Measurements from ENCODE around the gene RUNX3. TPM values are rescaled to one million over a fixed set of nuclear protein-coding genes. Genes with fewer than 3 reads are reported as not detected.

The RUNX3 gene
- polyA plus RNA-seq, 1 experiment, result 0.23 TPM

DNA sequence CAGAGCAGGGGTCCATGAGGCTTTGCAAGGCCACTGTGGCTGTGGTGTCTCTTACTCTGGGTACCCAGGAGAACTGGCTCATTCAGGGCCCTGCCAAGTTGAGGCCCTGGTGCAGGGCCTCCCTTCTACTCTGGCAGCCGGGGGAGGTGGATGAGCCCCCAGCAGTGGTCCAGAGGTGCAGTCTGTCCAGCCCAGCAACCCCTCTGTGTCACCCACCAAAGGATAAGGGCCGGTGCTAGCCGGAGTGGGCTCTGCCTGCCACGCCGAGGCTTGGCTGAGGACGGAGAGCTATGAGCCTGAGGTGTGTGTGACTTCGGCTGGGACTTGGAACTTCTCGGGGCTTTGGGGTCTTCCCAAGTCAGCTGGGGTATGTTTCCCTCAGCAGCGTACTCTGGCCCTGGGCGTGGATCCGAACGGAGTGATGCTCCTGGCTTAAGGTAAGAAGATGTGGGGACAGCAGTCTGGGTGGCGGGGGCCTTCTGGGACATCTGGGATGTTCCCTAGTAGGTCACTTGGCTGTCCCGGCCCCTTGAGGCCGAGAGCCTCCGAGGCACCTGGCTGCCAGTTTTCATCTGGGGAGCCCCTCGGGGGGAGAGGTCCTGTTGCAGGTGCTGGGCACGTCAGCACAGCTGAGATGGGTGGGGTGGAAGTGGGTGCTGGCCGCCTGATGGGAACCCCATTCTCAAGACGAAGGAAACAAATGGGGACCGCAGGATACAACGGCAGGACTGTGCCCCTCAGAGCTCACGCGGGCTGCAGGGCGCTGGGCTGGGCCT, 25.9 kb downstream of the RUNX3 start:
- no peak for DNase-seq (ENCODE audit: low read depth)
- TF ChIP-seq, protein P1, sequence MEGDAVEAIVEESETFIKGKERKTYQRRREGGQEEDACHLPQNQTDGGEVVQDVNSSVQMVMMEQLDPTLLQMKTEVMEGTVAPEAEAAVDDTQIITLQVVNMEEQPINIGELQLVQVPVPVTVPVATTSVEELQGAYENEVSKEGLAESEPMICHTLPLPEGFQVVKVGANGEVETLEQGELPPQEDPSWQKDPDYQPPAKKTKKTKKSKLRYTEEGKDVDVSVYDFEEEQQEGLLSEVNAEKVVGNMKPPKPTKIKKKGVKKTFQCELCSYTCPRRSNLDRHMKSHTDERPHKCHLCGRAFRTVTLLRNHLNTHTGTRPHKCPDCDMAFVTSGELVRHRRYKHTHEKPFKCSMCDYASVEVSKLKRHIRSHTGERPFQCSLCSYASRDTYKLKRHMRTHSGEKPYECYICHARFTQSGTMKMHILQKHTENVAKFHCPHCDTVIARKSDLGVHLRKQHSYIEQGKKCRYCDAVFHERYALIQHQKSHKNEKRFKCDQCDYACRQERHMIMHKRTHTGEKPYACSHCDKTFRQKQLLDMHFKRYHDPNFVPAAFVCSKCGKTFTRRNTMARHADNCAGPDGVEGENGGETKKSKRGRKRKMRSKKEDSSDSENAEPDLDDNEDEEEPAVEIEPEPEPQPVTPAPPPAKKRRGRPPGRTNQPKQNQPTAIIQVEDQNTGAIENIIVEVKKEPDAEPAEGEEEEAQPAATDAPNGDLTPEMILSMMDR (IDR thresholded peaks at IDR 0.05; ENCODE audit: insufficient read depth, low read depth, low read length), result no peak
- H3K36me3 ChIP-seq (ENCODE audit: control insufficient read depth, insufficient read depth, low read length), result no peaks in the 10 kb centered on the region
- ChIA-PET POLR2A (no interaction called here), CTCF (no interaction called here)
- H3K4me3 ChIP-seq (ENCODE audit: low read depth, low read length), result no peak overlapping the region
- H3K27me3 ChIP-seq (ENCODE audit: control insufficient read depth, insufficient read depth, low read length), result peaks cover 3% of the 10 kb centered on the region; the same call in 1 of the 2 replicates

DNA sequence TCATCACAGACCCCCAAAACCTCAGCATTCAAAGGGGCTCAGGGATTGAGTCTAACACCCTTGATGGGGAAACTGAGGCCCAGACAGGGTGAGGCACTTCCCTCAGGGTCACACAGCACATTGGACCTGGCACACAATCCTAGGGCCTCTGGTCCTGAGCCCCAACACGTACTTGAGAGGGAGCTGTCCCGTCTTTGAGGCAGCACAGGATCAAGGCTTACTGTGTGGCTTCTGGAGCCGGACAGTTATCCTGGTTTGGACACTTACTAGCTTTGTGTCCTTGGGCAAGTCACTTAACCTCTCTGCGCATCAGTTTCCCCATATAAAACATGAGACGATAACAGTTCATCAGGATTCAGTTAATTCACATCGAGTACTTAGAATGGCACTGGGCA, 26.5 kb downstream of the RUNX3 start:
- POLR2A ChIA-PET, result no interaction called here
- TF ChIP-seq, protein P1 (IDR thresholded peaks at IDR 0.05; ENCODE audit: insufficient read depth, low read depth, low read length), result no peak
- no peak for DNase-seq (ENCODE audit: low read depth)
- Histone ChIP-seq H3K27me3 (ENCODE audit: control insufficient read depth, insufficient read depth, low read length) (peaks cover 3% of the 10 kb centered on the region; the same call in 1 of the 2 replicates), H3K4me3 (ENCODE audit: low read depth, low read length) (no peak overlapping the region), H3K36me3 (ENCODE audit: control insufficient read depth, insufficient read depth, low read length) (no peaks in the 10 kb centered on the region)
- CTCF ChIA-PET, result no interaction called here

DNA sequence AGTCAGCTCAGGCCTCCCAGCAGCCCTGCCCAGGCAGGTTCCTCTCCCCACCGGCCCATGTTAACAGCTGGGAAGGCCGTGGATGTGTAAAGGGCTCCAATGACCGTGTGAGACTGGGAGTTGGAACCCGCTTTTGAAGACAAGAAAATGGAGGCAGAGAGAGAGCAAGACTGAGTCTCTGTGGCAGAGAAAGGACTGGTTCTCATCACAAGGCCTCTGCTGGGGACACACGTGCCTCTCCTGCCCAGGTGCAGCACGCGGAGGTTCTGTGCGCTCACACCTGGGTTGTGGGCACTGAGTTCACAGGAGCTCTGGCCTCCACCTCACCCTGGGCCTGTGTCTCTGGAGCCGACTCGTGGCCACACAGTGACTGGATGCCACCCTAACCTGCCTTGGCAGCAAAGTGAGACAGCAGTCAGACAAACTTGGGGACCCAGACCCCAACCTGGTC, 27.0 kb downstream of the RUNX3 start:
- CTCF ChIA-PET, result no interaction called here
- Histone ChIP-seq H3K4me3 (ENCODE audit: low read depth, low read length) (no peak overlapping the region), H3K27me3 (ENCODE audit: control insufficient read depth, insufficient read depth, low read length) (peaks cover 3% of the 10 kb centered on the region; the same call in 1 of the 2 replicates), H3K36me3 (ENCODE audit: control insufficient read depth, insufficient read depth, low read length) (no peaks in the 10 kb centered on the region)
- no peak for DNase-seq (ENCODE audit: low read depth)
- TF ChIP-seq, protein P1 (IDR thresholded peaks at IDR 0.05; ENCODE audit: insufficient read depth, low read depth, low read length), result no peak
- POLR2A ChIA-PET, result no interaction called here

DNA sequence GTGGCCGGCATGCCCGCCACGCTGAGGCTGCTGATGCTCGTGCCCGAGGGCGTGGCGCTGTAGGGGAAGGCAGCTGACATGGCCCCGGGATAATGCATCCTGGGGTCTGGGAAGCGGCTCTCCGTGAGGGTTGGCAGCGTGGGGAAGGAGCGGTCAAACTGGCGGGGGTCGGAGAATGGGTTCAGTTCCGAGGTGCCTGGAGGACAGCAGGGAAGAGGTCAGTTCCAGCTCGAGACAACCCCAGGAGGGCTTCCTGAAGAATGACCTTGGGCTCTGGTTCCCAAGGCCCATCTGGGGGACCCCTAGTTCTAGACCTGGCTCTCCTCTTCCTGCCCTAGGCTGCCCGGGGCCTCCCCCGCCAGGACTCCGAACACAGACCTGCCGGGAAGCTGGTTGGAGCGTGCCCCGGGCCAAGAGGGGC, 27.6 kb downstream of the RUNX3 start:
- peaks cover 3% of the 10 kb centered on the region; the same call in 1 of the 2 replicates for H3K27me3 ChIP-seq (ENCODE audit: control insufficient read depth, insufficient read depth, low read length)
- POLR2A ChIA-PET, result no interaction called here
- H3K4me3 ChIP-seq (ENCODE audit: low read depth, low read length), result no peak overlapping the region
- no peaks in the 10 kb centered on the region for H3K36me3 ChIP-seq (ENCODE audit: control insufficient read depth, insufficient read depth, low read length)
- CTCF ChIA-PET, result no interaction called here
- TF ChIP-seq, protein P1 (IDR thresholded peaks at IDR 0.05; ENCODE audit: insufficient read depth, low read depth, low read length), result no peak
- DNase-seq (ENCODE audit: low read depth), result no peak

DNA sequence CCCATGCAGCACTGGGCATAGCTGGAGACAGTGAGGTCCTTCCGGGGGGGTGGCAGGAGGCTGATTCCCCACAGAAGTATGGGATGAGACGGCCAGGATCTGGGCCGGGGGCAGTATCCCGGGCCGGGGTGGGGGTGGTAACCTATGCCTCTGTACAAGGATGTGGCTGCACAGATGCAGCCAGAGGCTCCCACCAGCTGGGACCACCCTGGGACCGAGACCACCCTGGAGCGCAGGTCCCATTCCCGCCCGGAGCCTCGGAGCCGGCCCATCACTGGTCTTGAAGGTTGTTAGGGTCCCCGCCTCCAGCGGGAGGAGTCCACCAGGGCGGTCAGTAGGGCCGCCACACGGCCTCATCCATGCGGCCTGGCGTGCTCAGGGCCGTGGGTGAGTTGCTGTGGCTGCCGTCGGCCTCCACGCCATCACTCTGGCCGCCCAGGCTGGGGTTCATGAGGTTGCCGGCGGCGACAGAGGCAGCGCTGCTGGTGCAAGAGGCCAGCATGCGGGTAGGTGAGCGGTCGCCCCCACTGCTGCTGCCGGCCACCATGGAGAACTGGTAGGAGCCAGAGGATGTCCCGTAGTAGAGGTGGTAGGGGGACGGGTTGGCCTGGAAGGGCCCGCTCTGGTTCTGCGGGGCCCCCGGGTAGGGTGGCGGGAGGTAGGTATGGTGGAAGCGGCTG, 28.1 kb downstream of the RUNX3 start:
- Histone ChIP-seq H3K27me3 (ENCODE audit: control insufficient read depth, insufficient read depth, low read length) (peaks cover 3% of the 10 kb centered on the region; the same call in 1 of the 2 replicates), H3K36me3 (ENCODE audit: control insufficient read depth, insufficient read depth, low read length) (no peaks in the 10 kb centered on the region), H3K4me3 (ENCODE audit: low read depth, low read length) (no peak overlapping the region)
- POLR2A ChIA-PET, result no interaction called here
- TF ChIP-seq, protein P1 (IDR thresholded peaks at IDR 0.05; ENCODE audit: insufficient read depth, low read depth, low read length), result no peak
- CTCF ChIA-PET, result interaction anchor here (0.7 to 1.2 kb wide), 2 partner anchors 11 to 54 kb away, joined by 3 to 6 read pairs; no protein-coding TSS in a partner anchor
- no peak for DNase-seq (ENCODE audit: low read depth)
